ENCODE measurements around the gene SAMD14.

GRCh38 chr17:50074227-50074626 is 55.7 kb downstream of the SAMD14 start:
- TF ChIP-seq CTCF (IDR thresholded peaks at IDR 0.05), result no peak
- TF ChIP-seq ZFX (IDR thresholded peaks at IDR 0.05; ENCODE audit: borderline replicate concordance), result no peak

Measured in 22Rv1 (cell line).